Choroid plexus epithelial cell (primary cell): ENCODE data around the gene ZNF12.

Source experiments
- DNase-seq: peaks from one replicate; pipeline ENCODE4 v3.0.0-alpha.2; 2010; ENCODE audit warnings: low read depth
- H3K4me3 ChIP-seq: 2 replicates; pipeline ENCODE4 v1.5.1; 2011; ENCODE audit warnings: low read depth, mild to moderate bottlenecking, control low read depth, low read length, moderate library complexity
- CTCF ChIP-seq: conservative IDR thresholded peaks from 2 replicates; pipeline ENCODE4 v1.5.1; 2011; ENCODE audit warnings: low read depth, mild to moderate bottlenecking, control low read depth, inconsistent platforms, low read length, moderate library complexity

The ZNF12 gene

DNA sequence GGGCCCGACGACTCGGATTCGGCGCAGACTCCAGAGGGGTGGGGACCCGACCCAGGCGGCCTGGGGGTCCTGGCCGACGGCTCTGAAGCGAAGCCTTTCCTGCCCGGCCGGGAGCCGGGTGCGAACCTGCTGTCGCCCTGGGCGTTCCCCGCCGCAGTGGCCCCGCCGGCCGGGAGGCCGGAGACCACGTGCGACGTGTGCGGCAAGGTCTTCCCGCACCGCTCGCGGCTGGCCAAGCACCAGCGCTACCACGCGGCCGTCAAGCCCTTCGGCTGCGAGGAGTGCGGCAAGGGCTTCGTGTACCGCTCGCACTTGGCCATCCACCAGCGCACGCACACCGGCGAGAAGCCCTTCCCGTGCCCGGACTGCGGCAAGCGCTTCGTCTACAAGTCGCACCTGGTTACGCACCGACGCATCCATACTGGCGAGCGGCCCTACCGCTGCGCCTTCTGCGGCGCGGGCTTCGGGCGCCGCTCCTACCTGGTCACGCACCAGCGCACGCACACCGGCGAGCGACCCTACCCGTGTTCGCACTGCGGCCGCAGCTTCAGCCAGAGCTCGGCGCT lies 54.2 kb downstream of the ZNF12 start:
- H3K4me3 ChIP-seq, result no peak overlapping the region
- no peak for DNase-seq
- TF ChIP-seq CTCF, result no peak

DNA sequence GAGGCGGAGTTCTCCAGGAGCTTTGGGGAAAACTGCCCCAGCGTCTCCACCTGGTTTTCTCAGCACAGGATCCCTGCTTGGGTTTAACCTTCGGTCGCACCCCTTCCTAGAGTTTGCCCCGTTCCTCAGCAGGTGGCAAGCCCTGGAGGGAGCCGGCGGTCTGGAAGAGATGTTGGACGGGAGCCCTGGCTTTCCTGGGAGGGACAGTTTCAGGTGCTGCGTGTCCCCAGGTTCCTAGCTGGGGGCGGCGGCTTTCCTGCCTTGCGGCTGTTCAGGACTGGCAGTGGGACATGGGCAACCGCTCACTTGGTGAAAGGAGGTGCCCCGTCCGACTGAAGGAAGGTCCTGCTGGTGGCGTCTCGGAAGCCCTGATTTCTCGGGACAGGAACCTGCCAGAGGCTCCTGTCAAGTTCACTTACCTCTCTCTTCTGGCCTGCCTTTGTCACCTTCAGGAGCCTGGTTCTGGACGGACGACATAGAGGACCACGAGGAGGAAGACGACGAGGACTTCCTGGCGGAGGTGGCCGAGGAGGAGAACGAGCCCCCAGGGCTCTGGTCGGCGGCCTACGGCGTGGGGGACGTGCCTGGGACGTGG lies 54.8 kb downstream of the ZNF12 start:
- no peak overlapping the region for H3K4me3 ChIP-seq
- no peak for DNase-seq
- TF ChIP-seq CTCF, result no peak

GRCh38 chr7:6650521-6651011 lies 56.2 kb downstream of the ZNF12 start:
- TF ChIP-seq CTCF, result no peak
- DNase-seq, result no peak
- no peak overlapping the region for H3K4me3 ChIP-seq

- no peak for TF ChIP-seq CTCF
- H3K4me3 ChIP-seq, result no peak overlapping the region
- no peak for DNase-seq
These were observed 56.7 kb downstream of the ZNF12 start for GRCh38 chr7:6650086-6650485.

DNA sequence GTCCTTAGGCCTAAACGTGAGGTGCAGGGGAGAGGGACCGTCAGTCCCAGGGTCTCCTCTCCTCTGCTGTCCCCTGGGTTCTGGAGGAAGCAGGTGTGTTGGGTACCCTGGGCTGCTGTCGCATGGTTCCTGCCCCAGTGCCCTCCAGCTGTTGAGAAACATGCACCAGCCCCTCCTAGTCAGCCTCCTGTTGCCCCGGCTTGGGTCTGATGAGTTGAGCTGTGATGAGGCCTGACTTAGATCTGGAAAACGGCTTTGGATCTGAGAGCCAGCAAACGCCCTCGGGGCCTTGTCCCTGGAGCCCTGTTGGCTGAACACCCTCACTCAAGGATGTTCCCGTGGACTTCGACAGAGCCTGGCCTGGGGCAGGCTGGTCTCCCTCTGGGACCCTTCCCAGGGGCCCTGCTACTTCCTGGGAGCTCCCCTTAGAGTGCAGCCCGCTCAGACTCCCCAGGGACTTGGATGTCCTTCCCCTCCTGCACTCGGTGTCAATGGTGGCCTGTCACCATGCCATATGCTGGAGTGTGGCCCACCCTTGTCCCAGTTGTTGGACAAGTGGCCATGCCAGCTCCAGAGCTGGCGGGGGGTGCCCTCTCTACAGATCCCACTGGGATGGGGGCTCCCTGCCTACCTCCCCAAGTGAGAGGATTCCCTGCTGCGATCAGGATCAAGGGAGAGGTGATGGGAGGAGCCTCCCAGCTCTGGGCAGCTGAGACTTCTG lies 57.3 kb downstream of the ZNF12 start:
- H3K4me3 ChIP-seq, result no peak overlapping the region
- DNase-seq, result no peak
- no peak for TF ChIP-seq CTCF

DNA sequence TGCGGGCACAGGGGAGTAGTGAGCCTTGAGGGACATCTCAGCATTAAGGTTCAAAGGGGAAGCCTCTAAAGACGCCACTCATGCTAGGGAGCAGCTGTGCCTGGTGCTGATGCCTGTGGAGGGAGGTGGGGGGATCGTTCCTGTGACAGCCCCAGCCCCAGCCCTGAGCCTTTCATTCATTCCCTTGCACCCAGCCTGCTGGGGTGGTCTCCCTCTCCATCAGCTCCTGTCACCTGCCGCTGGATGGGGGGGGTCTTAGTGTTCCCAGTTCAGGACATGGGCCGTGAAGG lies 58.0 kb downstream of the ZNF12 start:
- no peak overlapping the region for H3K4me3 ChIP-seq
- no peak for DNase-seq
- TF ChIP-seq CTCF, result no peak
